ENCODE results near the gene SNRNP25.
A peak's percentile ranks its signal among the peaks of the same experiment; 100 is the strongest.
"Not testable (repeated sequence)": the region's sequence is repeated elsewhere in the genome, so short reads cannot be mapped to it uniquely, and the experiment has no call there.

The SNRNP25 gene

GRCh38 chr16:53346-54236 is at the start of gene SNRNP25, which contains the start of gene POLR3K:
Gene SNRNP25, plus strand, starts transcription at chr16:53828. Its CDS starts 189 bp downstream, at chr16:54017.
Gene POLR3K, minus strand, starts transcription at chr16:53608. Its CDS starts 22 bp downstream, at chr16:53586.
- intact Hi-C loops (cut with DNase I) = no loop called here
- peak; percentile 95 to 99 (median 98) for DNase-seq

DNA sequence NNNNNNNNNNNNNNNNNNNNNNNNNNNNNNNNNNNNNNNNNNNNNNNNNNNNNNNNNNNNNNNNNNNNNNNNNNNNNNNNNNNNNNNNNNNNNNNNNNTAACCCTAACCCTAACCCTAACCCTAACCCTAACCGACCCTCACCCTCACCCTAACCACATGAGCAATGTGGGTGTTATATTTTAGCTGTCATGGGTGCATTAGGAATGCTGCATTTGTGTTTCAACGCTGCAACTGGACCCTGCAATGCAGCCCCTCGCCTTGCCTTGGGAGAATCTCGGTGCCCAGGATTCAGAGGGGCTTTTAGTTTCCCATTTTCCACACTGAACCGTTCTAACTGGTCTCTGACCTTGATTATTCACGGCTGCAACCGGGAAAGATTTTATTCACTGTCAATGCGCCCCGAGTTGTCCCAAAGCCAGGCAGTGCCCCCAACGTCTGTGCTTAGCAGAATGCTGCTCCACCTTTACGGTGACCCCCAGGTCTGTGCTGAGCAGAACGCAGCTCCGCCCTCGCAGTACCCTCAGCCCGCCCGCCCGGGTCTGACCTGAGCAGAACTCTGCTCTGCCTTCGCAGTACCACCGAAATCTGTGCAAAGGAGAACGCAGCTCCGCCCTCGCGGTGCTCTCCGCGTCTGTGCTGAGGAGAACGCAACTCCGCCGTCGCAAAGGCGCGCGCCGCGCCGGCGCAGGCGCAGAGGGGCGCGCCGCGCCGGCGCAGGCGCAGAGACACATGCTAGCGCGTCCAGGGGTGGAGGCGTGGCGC is 43.5 kb upstream of the SNRNP25 start:
- peak in 13 of 42 donors; percentile 10 to 56 (median 30) for DNase-seq
- intact Hi-C loops (cut with DNase I) = no loop called here

DNA sequence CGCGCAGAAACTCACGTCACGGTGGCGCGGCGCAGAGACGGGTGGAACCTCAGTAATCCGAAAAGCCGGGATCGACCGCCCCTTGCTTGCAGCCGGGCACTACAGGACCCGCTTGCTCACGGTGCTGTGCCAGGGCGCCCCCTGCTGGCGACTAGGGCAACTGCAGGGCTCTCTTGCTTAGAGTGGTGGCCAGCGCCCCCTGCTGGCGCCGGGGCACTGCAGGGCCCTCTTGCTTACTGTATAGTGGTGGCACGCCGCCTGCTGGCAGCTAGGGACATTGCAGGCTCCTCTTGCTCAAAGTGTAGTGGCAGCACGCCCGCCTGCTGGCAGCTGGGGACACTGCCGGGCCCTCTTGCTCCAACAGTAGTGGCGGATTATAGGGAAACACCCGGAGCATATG is 42.9 kb upstream of the SNRNP25 start:
- intact Hi-C loops (cut with DNase I) = not testable (repeated sequence)
- DNase-seq = peak; percentile 72 to 100 (median 95)

DNA sequence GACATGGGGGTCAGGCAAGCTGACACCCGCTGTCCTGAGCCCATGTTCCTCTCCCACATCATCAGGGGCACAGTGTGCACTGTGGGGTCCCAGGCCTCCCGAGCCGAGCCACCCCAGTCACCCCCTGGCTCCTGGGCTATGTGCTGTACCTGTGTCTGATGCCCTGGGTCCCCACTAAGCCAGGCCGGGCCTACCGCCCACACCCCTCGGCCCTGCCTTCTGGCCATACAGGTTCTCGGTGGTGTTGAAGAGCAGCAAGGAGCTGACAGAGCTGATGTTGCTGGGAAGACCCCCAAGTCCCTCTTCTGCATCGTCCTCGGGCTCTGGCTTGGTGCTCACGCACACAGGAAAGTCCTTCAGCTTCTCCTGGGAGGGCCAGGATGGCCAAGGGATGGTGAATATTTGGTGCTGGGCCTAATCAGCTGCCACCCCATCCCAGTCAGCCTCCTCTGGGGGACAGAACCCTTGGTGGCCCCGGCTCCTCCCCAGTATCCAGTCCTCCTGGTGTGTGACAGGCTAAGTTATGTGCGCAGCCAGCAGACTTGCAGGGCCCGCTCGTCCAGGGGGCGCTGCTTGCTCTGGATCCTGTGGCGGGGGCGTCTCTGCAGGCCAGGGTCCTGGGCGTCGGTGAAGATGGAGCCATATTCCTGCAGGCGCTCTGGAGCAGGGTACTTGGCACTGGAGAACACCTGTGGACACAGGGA is 36.4 kb upstream of the SNRNP25 start:
- intact Hi-C loops (cut with DNase I) = not testable (repeated sequence)
- peak in 2 of 42 donors; percentile 7 to 19 for DNase-seq

- peak in 2 of 42 donors; percentile 11 to 34 for DNase-seq
Observed at GRCh38 chr16:20886-21285, 32.7 kb upstream of the SNRNP25 start.

GRCh38 chr16:24151-24550 is 29.5 kb upstream of the SNRNP25 start:
- intact Hi-C loops (cut with DNase I) = not testable (repeated sequence)
- peak in 2 of 42 donors; percentile 8 to 20 for DNase-seq

More at GRCh38 chr16:20886-21285, 32.7 kb upstream of the SNRNP25 start:
- intact Hi-C loops (cut with DNase I) = not testable (repeated sequence)

DNA sequence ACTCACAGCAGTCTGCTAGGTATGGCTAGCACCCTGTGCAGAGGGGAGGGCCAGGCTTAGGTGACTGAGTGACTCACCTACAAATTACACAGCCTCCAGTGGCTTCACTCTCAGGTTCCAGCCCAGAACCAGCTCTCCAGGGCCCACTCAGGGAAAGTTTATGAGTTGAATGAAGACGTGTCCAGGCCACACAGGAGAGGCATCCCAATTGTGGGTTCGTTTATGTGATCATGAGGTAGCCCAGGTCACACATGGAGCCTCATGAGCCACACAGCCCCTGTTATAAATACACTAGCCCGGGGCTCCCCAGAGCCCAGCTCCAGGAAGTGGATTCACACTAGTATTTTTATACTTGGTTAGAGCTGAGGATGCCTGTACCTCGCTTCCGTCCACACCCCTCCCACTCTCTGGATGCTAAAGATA is 27.7 kb upstream of the SNRNP25 start:
- intact Hi-C loops (cut with DNase I) = not testable (repeated sequence)

DNA sequence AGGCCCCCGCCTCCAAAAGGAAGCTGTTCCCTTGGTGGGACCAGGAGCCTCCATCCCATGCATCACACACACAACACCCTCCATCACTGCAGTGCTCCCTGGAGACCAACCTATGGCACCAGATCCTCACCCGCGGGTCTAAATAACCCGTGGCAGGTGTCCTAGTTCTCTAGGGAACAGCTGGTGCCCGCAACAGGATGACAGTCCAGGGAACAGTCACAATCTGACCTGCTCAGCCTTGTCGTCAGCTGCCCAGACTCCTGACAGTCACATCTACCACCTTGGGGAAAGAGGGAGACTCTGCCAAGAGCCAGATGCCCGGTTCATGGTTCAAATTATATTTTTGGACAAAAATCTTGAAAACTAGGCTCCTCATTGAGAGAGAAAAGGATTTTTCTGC is 23.0 kb upstream of the SNRNP25 start:
- intact Hi-C loops (cut with DNase I) = not testable (repeated sequence)

More for the DNA sequence above, 27.7 kb upstream of the SNRNP25 start:
- peak in 2 of 42 donors; percentile 3 to 13 for DNase-seq

DNA sequence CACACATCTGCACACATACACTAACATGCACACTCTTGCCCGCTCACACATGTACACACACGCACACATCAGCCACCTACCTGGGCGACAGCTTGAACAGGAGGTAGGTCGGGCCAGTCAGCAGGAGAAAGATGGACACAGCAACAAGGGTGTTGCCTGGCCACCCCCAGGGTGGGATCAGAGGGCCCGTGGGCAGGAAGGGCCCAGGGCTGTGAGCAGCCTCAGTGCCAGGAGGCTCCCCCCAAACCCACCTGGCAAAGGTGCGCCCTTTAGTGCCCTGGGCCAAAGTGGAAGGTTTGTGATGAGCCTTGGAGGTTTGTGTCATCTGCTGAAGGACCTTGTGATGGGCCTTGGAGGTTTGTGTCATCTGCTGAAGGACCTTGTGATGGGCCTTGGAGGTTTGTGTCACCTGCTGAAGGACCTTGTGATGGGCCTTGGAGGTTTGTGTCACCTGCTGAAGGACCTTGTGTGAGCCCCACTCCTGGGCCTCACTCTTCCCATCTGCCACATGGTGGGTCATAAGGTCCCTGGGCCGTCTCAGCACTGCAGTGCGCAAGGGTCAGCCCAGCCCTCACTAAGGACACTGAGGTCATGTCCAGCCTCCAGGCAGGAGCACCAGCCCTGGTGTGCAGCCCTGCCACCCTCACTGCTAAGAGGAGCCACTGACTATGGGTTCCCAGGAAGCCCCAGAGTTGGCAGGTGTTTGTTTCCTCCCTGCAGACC is 20.3 kb upstream of the SNRNP25 start:
- intact Hi-C loops (cut with DNase I) = not testable (repeated sequence)
- DNase-seq = peak in 2 of 42 donors; percentile 7 to 23

More for the DNA sequence above, 23.0 kb upstream of the SNRNP25 start:
- peak in 2 of 42 donors; percentile 1 to 7 for DNase-seq

DNA sequence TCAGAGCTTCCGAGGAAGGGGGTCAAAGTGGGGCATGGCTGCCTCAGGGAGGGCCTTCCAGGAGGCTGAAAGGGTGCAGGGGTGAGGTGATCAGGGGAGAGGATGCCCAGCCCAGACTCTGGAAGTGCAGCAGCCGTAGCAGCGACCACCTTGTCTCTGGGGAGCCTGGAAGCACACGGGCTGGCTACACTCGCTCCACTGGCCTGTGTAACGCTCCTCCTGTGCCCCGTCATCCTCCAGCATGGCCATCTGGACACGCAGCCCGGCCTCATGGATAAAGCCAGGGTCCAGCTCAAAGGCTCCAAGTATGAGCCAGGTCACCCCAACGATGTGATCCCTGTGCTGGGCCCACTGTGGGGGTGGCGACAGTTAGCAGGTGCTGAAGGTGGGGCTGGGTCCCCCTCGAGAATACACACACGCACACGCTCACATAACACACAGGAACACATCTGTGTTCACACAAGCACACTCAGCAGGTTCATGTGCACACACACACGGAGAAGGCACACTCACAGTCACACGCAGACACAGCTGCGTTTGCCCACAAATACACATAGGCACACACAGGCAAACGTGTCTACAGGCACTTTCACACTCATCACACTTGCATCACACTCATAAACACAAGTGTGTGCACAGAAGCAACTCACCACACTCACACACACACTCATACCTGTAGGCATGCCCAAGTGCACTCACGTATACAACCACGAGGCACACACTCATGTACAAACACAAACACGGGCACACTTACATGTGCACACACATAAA is 19.6 kb upstream of the SNRNP25 start:
- intact Hi-C loops (cut with DNase I) = no loop called here
- peak in 2 of 42 donors; percentile 11 to 21 for DNase-seq

DNA sequence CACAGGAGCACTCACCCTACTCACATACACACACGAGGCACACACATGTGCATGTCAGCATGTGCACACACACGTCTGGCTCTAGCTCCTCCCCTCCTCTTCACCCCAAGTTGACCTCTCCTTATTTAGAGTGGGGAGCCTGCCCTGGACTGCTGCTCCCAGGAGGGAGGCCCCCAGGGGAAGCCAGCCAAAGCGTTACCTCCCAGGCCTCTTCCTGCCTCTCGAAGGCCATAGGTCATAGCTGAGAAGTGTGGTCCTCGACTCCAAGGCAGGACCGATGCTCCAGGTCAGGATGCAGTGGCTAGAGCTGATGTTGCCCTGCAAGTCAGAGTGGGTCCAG is 19.0 kb upstream of the SNRNP25 start:
- intact Hi-C loops (cut with DNase I) = no loop called here
- no peak for DNase-seq

- intact Hi-C loops (cut with DNase I) = no loop called here
- peak in 7 of 42 donors; percentile 9 to 40 (median 16) for DNase-seq
Observed at GRCh38 chr16:35011-35677, 18.5 kb upstream of the SNRNP25 start.

DNA sequence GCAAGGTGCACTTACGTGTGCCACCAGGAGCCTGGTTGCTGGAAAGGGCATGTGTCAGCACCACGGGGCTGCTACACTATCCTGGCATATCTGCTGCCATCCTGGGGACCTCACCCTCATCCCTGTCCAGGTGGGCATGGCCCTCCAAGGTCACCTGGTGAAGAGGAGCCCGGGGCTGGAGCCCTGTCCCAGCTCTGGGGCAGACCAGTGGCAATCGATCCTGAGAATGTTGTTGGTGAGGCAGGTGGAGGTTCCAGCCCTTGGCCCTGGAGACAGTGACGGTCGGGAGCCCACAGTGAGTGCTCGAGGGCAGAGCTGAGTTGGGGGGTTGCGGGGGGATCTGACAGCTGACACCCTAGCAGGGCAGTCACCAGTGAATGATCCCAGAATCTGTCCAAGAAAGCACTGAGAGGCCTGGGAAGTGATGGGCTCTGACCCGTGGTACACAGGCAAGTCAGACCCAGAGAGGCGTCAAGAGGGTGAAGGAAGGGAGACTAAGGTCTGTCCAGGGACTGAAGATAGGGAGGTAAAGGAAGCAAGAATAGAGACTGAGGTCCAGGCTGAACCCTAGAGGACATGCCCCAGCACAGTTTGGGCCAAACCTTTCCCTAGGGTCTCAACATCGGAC is 17.8 kb upstream of the SNRNP25 start:
- peak in 2 of 42 donors; percentile 10 to 27 for DNase-seq
- intact Hi-C loops (cut with DNase I) = no loop called here

DNA sequence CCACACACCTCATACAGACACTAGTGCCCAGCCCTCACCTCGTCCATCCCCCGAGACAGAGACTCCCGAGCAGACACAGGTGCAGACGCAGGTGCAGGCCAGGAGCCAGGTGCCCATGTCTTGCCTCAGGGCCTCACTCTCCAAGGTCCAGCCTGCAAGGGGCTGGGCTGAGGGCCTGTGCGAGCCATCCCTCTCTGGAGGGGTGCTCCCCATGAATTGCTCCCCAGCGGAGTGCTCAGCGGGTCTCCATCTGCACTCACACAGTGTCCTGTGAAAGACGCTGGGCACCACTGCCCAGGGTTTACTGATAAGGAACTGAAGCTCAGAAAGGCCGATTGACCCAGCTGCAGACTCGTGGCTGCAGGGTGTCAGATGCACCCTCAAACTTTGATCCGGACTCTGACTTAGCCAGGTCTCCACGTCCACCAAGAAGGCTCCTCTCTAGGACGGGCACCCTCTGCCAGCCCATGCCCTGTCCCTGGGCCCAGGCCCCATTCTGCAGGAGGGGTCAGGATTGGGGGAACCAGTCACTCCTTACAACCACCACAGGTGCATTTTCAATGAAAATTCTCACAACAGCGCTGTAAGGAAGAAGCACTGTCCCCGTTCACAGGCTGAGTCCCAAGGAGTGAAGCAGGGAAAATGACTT is 17.2 kb upstream of the SNRNP25 start:
- intact Hi-C loops (cut with DNase I) = no loop called here
- peak in 2 of 42 donors; percentile 11 to 30 for DNase-seq

- peak in 2 of 42 donors; percentile 15 to 35 for DNase-seq
- intact Hi-C loops (cut with DNase I) = no loop called here
Observed at GRCh38 chr16:37511-37910, 16.1 kb upstream of the SNRNP25 start.

GRCh38 chr16:38206-38605 is 15.4 kb upstream of the SNRNP25 start:
- DNase-seq = peak in 2 of 42 donors; percentile 9 to 31
- intact Hi-C loops (cut with DNase I) = not testable (repeated sequence)
